Measurements from ENCODE around the gene GDAP1L1.

Gene GDAP1L1

DNA sequence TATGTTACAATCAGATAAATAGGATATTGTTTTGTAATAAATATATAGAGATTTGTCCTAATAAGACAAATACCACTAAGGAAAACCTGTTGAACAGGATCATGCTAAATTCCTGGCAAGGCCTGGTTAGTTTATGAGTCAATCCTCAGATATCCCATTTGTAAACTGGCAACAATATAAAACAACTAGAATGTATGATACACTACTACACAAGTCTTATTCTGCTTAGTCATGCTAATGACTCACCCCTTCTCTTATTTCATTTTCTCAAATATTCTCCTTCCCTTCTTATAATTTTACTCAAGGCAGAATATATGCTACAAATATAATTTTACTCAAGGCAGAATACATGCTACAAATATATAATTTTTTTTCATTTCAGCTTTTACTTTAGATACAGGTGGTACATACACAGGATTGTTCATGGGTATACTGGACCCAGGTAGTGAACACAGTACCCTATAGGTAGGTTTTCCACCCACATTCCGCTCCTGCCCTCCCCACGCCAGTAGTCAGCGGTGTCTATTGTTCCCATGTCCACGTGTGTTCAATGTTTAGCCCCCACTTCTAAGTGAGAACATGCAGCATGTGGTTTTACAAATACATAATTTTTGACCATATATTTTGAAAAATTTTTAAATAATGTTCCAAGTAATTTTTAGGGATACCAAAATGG, 42.8 kb upstream of the GDAP1L1 start:
- H3K4me3 ChIP-seq (ENCODE audit: low read depth, low read length), result no peak overlapping the region
- peak; percentile 89 for DNase-seq (ENCODE audit: low read depth)
- in situ Hi-C loops (cut with HindIII; ENCODE audit: low sequenced_read_pairs), result no loop called here
- TF ChIP-seq, protein P1, sequence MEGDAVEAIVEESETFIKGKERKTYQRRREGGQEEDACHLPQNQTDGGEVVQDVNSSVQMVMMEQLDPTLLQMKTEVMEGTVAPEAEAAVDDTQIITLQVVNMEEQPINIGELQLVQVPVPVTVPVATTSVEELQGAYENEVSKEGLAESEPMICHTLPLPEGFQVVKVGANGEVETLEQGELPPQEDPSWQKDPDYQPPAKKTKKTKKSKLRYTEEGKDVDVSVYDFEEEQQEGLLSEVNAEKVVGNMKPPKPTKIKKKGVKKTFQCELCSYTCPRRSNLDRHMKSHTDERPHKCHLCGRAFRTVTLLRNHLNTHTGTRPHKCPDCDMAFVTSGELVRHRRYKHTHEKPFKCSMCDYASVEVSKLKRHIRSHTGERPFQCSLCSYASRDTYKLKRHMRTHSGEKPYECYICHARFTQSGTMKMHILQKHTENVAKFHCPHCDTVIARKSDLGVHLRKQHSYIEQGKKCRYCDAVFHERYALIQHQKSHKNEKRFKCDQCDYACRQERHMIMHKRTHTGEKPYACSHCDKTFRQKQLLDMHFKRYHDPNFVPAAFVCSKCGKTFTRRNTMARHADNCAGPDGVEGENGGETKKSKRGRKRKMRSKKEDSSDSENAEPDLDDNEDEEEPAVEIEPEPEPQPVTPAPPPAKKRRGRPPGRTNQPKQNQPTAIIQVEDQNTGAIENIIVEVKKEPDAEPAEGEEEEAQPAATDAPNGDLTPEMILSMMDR (IDR thresholded peaks at IDR 0.05; ENCODE audit: low read depth, low read length, missing control alignments), result no peak

- TF ChIP-seq, protein P1 (IDR thresholded peaks at IDR 0.05; ENCODE audit: low read depth, low read length, missing control alignments), result no peak
Observed at GRCh38 chr20:44204832-44205215, 42.3 kb upstream of the GDAP1L1 start.

DNA sequence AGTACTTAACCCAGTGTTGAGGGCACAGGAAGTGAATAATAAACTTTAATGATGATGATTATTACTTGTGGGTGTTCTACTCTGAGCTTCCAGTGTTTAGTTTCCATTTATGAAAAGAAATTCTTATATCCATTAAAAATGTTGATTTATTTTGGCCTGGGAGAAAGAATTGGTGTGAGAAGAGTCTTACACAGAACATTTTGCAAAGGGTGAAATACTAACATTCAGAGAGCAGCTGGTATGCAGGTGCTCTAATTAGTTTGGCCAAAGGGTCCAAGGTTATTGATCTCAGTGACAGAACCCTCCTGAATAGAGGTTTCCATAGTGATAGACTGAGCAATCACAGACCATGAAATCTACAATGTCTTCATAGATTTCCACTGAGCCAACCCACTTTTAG, 41.0 kb upstream of the GDAP1L1 start:
- no peak overlapping the region for H3K4me3 ChIP-seq (ENCODE audit: low read depth, low read length)
- in situ Hi-C loops (cut with HindIII; ENCODE audit: low sequenced_read_pairs), result no loop called here
- no peak for DNase-seq (ENCODE audit: low read depth)
- TF ChIP-seq, protein P1 (IDR thresholded peaks at IDR 0.05; ENCODE audit: low read depth, low read length, missing control alignments), result no peak

More at GRCh38 chr20:44204832-44205215, 42.3 kb upstream of the GDAP1L1 start:
- no peak for DNase-seq (ENCODE audit: low read depth)
- in situ Hi-C loops (cut with HindIII; ENCODE audit: low sequenced_read_pairs), result no loop called here
- H3K4me3 ChIP-seq (ENCODE audit: low read depth, low read length), result no peak overlapping the region

DNA sequence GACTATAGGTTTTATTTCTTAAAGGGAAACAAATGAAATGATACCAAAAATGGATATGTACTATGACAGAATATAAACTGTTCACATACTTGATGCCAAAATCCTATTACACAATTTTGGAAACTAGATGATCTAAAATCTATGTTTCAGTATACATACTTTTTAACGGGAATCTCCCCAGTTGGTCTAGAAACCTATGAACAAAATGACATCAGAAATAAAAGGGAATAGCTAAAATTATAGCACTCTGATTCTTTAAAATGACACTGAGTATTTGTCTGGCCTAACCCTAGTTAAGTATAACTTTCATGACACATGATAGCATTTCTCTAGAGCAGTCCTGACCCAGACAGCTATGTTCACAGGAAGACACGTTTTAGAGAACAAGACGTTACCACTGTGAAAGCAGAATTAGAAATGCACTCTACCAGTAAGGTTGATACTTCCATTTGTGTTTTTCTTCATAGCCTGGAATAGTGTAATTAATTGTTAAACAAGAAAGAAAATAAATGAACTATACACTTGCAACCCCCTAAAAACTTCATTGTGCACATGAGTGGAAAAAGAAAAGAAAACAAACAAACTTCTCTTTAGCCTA, 39.9 kb upstream of the GDAP1L1 start:
- DNase-seq (ENCODE audit: low read depth), result no peak
- H3K4me3 ChIP-seq (ENCODE audit: low read depth, low read length), result no peak overlapping the region
- in situ Hi-C loops (cut with HindIII; ENCODE audit: low sequenced_read_pairs), result no loop called here
- TF ChIP-seq, protein P1 (IDR thresholded peaks at IDR 0.05; ENCODE audit: low read depth, low read length, missing control alignments), result no peak

DNA sequence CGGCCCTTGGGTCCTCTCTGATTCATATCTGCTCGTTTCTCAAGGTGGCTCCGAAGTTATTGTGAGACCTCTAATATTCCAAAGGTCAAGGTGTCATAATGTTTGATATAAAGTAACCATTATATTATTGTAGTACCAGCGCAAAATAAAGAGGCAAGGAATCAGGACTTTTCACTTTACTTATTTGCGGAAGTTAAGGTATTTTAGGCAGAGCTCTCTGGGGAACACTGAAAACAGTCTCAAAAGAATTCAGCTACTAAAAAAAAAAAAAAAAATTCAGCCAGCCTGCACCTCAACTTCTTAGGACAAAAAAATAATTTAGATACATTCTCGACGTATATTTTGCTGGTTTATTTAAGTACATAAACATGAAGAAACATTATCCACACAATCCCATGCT, 38.9 kb upstream of the GDAP1L1 start:
- in situ Hi-C loops (cut with HindIII; ENCODE audit: low sequenced_read_pairs), result no loop called here
- no peak overlapping the region for H3K4me3 ChIP-seq (ENCODE audit: low read depth, low read length)
- no peak for DNase-seq (ENCODE audit: low read depth)
- TF ChIP-seq, protein P1 (IDR thresholded peaks at IDR 0.05; ENCODE audit: low read depth, low read length, missing control alignments), result no peak

DNA sequence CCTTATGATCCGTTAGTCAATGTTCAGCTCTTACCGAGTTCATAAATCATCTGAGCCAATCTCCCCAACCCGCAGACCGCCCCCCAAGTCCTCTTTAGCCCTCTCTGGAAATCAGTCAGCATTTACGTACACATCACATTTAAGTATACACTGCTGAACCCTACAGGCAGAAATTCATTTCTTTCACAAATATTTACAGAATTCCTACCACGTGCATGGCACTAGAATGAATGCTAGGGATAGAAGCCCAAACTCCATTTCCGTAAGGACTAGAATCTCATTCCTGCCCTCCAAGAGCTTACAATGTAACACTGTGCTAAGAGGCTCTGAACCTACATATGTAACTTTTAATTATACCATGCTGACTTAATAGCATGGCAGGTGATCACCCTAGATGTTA, 38.3 kb upstream of the GDAP1L1 start:
- in situ Hi-C loops (cut with HindIII; ENCODE audit: low sequenced_read_pairs), result no loop called here
- no peak for DNase-seq (ENCODE audit: low read depth)
- TF ChIP-seq, protein P1 (IDR thresholded peaks at IDR 0.05; ENCODE audit: low read depth, low read length, missing control alignments), result no peak
- H3K4me3 ChIP-seq (ENCODE audit: low read depth, low read length), result peak overlapping the region; percentile 92

Data from astrocyte of the cerebellum (primary cell).